Iris pigment epithelial cell (primary cell): ENCODE results near the gene TWIST1.

Experiments used
- DNase-seq: peaks from one replicate; pipeline ENCODE4 v3.0.0-alpha.2; 2011; ENCODE audit warnings: low read depth

The TWIST1 gene

GRCh38 chr7:19113002-19113350 lies 4.5 kb downstream of the TWIST1 start:
- no peak for DNase-seq

- peak; percentile 90 for DNase-seq
Measured at GRCh38 chr7:19112274-19113001, 5.0 kb downstream of the TWIST1 start.

- no peak for DNase-seq
Measured at GRCh38 chr7:19111474-19112273, 5.8 kb downstream of the TWIST1 start.

GRCh38 chr7:19110776-19111175 lies 6.7 kb downstream of the TWIST1 start:
- no peak for DNase-seq

- no peak for DNase-seq
Measured at GRCh38 chr7:19110026-19110730, 7.3 kb downstream of the TWIST1 start.

- no peak for DNase-seq
Measured at GRCh38 chr7:19109000-19109946, 8.2 kb downstream of the TWIST1 start.

GRCh38 chr7:19107356-19108146 lies 9.9 kb downstream of the TWIST1 start:
- DNase-seq, result peak; percentile 84

- no peak for DNase-seq
Measured at GRCh38 chr7:19107081-19107355, 10.4 kb downstream of the TWIST1 start.

GRCh38 chr7:19106241-19107080 lies 11.0 kb downstream of the TWIST1 start:
- no peak for DNase-seq

- DNase-seq, result no peak
Measured at GRCh38 chr7:19105546-19105945, 11.9 kb downstream of the TWIST1 start.

GRCh38 chr7:19104811-19105210 lies 12.6 kb downstream of the TWIST1 start:
- no peak for DNase-seq

- DNase-seq, result no peak
Measured at GRCh38 chr7:19102884-19103283, 14.6 kb downstream of the TWIST1 start.

- no peak for DNase-seq
Measured at GRCh38 chr7:19101909-19102308, 15.5 kb downstream of the TWIST1 start.

GRCh38 chr7:19101472-19101871 lies 16.0 kb downstream of the TWIST1 start:
- no peak for DNase-seq

- no peak for DNase-seq
Measured at GRCh38 chr7:19099924-19100323, 17.5 kb downstream of the TWIST1 start.

GRCh38 chr7:19099194-19099593 lies 18.2 kb downstream of the TWIST1 start:
- DNase-seq, result no peak

- DNase-seq, result no peak
Measured at GRCh38 chr7:19098510-19098909, 18.9 kb downstream of the TWIST1 start.

- no peak for DNase-seq
Measured at GRCh38 chr7:19097165-19098055, 20.0 kb downstream of the TWIST1 start.

- DNase-seq, result no peak
Measured at GRCh38 chr7:19095353-19095860, 22.0 kb downstream of the TWIST1 start.
